GM19328 (cell line): ENCODE measurements around the gene GPBP1L1.
"Not testable (repeated sequence)": the region's sequence is repeated elsewhere in the genome, so short reads cannot be mapped to it uniquely, and the experiment has no call there.

ENCODE experiments used
- ATAC-seq: cut with Tn5 transposase; IDR thresholded peaks from one replicate; pipeline ENCODE4 v1.9.1; 2021; ENCODE audit warnings: mild to moderate bottlenecking, moderate library complexity; ENCODE audit not compliant: unreplicated experiment

Gene GPBP1L1

DNA sequence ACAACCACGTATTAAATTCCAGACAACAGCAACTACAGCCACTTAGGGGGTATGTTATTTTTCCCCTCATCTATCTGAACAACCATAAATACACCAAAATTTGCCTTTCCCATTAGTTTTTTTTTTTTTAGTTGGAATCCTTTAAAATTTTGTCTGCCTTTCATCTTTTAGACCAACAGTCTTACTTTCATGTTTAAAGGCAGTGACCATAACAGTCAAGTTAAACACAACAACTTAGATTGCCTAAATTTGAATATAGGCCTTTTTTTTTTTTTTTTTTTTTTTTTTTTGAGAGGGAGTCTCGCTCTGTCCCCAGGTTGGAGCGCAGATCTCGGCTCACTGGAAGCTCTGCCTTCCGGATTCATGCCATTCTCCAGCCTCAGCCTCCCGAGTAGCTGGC lies 3.4 kb downstream of the GPBP1L1 start:
- ATAC-seq = no peak

DNA sequence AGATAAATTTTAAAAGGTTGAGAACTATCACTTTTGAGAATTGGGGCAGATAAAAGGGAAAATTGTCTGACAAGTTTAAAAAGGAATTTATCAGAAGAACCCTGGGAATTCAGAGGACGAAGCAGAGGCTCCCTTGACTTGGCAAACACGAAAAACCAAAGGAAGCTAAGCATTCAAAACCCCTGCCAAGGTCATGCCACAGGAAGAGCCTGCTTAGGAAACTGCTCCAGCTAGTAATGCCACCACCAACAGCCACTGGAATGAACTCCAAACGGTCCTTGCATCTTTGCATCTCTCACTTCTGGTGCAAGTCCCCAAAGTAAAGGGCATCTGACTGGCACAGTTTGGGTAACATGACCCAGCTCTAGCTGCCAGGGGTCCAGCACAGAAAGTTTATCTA lies 7.2 kb downstream of the GPBP1L1 start:
- ATAC-seq = no peak

DNA sequence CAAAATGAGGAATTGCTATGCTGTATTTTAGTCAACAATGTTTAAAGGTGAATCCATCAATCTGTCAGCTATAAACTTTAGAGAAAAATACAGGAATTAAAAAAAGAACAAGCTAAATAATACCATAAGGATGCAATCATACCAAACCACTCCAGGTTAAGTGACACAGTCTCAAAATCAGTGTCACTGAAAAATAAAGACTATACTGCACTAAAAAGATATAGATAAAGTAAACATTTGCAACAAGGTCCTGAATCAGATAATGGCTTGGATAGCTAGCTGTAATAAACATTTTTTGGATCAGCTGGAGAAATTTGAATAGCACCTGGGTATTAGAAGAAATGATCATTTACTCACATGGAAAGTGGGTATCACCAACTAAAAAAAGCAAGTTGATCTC lies 7.8 kb downstream of the GPBP1L1 start:
- no peak for ATAC-seq

DNA sequence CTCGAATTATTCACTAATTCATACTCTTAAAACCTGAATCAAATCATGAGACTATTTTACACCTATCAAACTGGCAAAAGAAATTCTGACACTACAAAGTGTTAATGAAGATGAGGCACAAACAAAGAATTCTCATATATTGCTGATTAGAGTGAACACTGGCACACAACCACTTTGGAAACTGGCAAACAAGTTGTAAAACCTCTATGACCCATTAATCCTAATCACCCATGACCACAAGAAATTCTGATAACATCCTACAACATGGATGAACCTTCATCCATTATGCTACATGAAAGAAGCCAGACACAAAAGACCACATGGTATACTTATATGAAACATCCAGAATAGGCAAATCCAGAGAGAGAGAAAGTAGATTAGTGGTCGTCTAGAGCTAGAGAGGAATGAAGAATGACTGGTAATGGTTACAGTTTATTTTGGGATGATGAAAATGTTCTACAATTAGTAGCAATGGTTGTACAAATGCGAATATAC lies 8.5 kb downstream of the GPBP1L1 start:
- no peak for ATAC-seq

DNA sequence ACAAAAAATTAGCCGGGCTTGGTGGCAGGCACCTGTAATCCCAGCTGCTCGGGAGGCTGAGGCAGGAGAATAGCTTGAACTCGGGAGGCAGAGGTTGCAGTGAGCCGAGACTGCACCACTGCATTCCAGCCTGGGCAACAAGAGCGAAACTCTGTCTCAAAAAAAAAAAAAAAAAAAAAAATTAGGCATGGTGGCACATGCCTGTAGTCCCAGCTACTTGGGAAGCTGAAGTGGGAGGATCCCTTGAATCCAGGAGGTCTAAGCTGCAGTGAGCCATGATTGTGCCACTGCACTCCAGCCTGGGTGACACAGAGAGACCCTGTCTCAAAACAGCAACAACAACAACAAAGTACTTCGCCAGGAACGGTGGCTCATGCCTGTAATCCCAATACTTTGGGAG lies 9.8 kb downstream of the GPBP1L1 start:
- not testable (repeated sequence) for ATAC-seq

DNA sequence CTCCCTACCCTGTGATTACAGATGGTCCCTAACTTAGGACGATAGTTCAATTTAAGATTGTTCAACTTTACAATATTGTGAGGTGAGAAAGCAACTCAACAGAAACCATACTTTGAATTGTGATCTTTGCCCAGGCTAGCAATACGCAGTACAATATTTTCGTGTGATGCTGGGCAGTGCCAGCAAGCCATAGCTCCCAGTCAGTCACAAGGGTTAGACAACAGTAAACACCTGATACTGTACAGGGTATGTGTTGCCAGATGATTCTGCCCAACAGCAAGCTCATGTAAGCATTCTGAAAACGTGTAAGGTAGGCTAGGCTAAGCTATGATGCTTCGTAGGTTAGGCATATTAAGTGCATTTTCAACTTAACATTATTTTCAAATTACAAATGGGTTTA lies 11.9 kb downstream of the GPBP1L1 start:
- no peak for ATAC-seq

DNA sequence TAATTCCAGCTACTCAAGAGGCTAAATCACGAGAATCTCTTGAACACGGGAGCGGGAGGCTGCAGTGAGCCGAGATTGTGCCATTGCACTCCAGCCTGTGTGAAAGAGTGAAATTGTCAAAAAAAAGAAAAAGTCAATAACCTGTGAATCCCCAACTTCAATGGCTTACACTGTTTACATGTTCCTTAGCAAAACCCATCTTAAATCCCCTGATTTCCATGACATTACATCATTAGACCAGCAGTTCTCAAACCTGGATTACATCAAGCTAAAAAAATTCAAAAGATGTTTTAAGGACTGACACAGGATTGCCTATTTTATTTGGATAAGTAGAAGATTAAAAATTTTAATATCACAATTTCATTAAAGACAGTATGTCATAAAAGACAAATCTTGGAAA lies 12.4 kb downstream of the GPBP1L1 start:
- no peak for ATAC-seq

GRCh38 chr1:45669859-45670655 lies 16.3 kb downstream of the GPBP1L1 start:
- no peak for ATAC-seq

DNA sequence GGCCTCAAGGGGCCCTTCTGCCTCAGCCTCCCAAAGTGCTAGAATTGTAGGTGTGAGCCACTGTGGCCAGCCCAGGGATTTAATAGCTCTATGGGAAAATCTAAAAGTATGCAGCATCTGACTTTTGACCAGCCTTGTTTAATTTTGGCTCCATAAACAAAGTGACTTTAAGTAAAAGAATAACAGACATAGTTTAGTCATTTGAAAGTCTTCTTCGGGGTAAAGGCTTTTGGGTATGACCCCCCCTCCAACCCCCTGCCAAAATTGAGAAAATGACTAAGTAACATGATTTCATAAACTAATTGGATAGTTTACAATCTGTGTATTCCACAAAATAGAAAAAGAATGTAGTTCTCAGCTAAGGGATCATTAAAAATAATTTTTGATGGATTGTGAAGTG lies 17.0 kb downstream of the GPBP1L1 start:
- no peak for ATAC-seq

DNA sequence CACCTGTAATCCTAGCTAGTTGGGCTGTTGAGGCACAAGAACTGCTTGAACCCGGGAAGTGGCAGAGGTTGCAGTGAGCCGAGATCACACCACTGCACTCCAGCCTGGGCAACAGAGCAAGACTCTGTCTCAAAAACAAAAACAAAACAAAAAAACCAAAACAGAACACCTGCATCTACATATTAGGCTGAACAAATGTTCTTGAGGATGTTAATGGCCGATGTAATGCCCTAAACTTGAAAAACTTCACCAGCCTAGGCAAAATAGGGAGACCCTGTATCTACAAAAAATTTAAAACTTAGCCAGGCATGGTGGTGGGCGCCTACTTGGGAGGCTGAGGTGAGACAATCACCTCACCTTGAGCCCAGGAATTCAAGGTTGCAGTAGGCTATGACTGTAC lies 17.8 kb downstream of the GPBP1L1 start:
- no peak for ATAC-seq

DNA sequence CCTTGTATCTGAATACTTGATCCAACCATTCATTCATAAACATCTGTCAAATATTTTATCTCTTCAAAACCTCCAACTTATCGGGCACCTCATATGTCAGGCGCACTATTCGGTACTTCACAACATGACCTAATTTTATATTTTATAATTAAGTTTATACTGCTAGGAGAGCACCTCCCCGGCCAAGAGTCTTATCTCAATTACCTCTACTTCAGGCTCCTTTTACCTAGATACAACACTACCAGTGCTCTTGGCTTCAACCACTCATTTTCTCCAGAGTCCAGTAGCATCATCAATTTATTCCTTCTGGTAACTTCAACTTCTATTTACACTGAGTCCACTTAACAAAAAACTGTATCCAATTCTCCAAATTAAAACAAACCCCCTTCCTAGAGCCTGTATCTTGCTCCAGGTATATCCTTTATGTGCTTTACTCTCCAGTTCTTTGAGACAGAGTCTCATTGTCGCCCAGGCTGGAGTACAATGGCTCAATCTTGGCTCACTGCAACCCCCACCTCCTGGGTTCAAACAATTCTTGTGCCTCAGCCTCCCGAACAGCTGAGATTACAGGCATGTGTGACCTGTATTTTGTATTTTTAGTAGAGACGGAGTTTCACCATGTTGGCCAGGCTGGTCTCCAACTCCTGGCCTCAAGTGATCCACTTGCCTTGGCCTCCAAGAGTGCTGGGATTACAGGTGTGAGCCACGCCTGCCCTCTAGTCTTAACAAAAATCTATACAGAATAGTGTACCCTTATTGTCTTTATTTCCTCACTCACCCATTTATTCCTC lies 18.8 kb downstream of the GPBP1L1 start:
- ATAC-seq = no peak

DNA sequence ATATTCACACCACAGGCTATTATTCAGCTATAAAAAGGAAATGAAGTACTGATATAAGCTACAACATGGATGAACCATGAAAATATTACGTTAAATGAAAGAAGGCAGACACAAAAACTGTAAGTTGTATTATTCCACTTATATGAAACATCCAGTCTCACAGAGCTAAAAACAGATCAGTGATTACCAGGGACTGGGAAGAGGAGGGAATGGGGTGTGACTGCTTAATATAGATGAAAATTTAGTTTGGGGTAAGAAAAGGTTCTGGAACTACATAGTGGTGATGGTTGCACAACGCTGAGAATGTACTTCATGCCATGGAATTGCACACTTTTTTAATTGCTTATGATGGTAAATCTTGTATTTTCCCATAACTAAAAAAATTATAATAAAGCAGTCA lies 19.5 kb downstream of the GPBP1L1 start:
- ATAC-seq = no peak

- ATAC-seq = no peak
These were observed 26.0 kb downstream of the GPBP1L1 start for GRCh38 chr1:45660336-45660735.

DNA sequence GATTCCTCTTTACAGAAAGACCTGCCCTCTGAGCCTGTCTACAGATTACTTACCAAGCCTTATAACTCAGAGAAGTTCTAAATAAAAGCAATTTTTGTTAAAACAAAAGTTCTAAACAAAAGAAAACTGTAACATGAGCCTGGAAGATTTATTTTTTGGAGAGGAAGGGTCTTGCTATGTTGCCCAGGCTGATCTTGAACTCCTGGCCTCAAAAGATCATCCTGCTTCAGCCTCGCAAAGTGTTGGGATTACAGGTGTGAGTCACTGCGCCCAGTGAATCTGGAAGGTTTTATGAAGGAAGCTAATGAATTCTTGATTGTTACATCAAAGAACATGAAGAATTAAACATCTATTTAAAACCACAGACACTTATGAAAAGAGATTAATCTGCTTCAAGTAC lies 27.1 kb downstream of the GPBP1L1 start:
- ATAC-seq = no peak

GRCh38 chr1:45658171-45658570 lies 28.2 kb downstream of the GPBP1L1 start:
- ATAC-seq = no peak

DNA sequence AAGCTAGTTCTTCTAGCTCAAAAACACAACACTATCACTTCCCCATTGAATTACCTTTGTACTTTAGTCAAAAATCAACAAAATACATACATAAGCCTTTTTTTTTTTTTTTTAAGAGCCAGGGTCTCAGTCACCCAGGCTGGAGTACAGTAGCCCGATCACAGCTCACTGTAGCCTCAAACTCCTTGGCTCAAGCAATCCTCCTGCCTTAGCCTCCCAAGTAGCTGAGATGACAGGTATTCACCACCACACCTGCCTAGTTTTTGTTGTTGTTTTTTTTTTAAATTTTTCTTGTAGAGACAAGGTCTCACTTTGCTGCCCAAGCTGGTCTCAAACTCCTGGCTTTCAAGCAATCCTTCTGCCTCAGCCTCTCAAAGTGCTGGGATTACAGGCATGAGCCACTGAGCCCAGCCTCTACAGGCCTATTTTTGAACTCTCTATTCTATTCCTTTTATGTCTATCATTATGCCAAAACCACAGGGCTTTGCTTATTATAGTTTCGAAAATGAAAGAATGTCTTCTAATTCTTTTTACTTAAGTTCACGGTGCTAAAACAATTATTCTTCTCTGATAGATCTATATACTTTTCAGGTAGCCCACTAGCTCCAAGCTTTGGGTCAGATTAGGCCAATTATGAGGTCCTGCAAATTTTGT lies 29.6 kb downstream of the GPBP1L1 start:
- no peak for ATAC-seq

DNA sequence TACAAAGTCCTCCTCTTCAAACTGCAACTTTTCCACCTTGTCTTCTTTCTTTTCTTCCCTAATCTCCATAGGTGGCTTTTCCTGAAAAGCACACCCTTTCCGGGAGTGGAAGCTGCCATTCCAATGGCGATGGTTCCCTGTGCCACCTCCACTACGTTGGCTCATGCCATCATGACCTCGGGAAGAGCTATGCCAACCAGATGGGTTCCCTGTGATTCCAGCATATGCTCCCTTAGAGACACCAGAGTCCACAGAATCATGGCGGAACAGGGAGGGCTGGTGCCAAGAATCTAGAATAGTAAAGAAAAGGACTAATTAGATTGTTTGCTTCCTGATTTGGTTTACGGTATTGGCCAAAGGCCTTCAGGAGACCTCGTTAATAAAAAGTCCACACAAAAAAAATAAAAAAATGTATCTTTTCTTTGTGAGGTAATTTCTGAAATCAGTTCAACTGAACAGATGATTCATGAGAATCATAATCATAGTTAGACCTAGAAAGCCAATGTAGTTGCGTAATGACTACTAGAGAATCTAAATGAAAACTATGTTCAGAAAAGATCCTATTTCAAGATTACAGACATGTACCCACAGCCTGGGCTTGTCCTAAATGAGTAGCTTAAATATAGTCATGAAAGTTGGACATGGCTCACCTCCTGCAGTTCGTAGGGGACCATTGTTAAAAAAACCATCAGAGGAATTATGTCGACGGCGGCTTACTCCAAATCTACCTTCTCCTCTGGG lies 31.6 kb downstream of the GPBP1L1 start:
- ATAC-seq = no peak

GRCh38 chr1:45647248-45648021 lies 38.9 kb downstream of the GPBP1L1 start:
- no peak for ATAC-seq

DNA sequence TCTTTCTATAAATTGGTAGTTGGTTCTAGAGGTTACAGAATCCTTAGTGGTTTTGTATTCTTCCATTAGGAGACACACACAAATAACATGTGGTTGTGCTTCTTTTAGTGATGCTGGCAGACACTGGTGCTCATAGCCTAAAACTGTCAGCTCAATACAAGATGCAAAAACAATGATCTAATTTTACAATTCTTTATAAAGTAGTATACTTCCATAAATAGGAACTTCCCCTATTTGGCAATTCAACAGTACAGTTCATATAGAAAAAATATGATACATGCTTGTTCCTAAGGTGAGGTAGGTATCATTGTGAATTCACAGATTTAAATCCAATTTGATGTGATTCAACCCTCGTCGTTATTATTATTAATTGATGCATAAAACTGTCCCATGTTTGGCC lies 41.7 kb downstream of the GPBP1L1 start:
- ATAC-seq = no peak

DNA sequence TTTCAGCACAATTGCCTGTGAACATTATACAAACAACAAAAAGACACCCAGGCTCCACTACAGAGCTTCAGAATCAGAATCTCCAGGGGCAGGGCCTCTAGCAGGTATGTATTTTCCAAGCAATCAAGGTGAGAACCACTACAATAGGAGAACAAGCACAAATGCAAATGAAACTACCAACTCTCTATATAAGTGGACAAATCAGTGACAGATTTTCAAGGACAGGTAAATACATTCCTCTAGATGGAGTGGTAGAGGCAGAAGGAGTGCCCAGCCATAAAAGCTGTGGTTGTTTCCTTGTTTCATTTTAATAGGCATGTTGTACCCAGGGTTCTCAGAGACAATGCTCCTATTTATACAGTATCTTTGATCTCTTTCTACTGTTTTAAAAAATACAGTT lies 42.4 kb downstream of the GPBP1L1 start:
- ATAC-seq = no peak
